NCI-H1105 (cell line): ENCODE data around the gene RHOJ.

Source experiments
- DNase-seq: peaks from one replicate; lab custom pipeline; 2025; lab: John Stamatoyannopoulos, UW

RHOJ gene

DNA sequence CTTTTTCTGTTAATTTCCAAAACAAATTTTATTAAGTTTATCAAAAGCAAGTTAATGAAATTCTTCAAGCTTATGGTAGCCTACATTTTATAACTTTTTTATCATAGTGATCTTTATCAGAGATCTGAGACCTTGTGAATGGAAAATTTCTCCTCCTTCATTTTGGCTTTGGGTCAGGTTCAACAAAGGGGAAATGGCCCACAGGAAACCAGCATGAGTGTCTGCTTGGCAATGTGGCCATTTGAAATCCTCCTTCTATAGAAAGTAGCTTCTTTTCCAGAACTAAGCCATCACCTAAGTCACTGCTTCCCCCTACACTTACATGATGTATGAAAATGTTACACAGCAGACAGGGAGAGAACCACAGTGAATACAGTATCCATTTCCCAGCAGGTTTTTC is 1.6 kb downstream of the RHOJ start:
- no peak for DNase-seq

DNA sequence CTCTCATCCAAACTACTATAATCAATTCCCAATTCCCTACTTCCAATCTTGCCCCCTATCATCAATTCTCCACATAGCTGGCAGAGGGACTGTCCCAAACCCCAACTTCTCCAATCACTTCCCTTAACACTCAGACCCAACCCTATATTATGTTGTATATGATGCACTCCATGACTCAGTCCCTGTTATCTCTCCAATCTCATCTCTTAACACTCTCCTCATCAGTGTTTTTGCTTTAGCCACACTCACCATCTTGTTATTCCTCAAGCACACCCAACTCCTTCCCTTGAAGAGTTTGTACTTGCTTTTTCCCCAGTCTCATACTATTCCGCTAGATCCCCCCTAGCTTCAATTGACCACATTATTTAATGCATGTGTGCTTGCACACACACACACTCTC is 4.9 kb downstream of the RHOJ start:
- DNase-seq = no peak

DNA sequence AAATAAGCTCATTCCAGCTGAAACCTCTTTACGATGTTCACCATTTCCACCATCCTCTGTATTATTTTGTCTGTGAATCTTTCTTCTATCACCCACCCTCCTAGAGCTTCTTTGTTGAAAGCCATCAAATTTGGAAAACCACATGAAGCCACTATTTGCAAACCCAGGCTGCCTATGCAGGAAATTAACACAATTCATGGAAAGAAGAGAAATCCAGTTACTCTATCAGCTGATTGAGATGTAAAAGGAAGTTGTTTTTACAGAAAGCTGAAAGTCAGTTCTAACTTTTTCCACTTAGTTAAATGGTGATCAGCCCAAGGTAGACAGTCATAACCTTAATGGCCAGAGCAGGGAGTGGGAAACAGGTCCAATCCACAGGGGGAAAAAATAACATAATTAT is 6.6 kb downstream of the RHOJ start:
- DNase-seq = no peak

DNA sequence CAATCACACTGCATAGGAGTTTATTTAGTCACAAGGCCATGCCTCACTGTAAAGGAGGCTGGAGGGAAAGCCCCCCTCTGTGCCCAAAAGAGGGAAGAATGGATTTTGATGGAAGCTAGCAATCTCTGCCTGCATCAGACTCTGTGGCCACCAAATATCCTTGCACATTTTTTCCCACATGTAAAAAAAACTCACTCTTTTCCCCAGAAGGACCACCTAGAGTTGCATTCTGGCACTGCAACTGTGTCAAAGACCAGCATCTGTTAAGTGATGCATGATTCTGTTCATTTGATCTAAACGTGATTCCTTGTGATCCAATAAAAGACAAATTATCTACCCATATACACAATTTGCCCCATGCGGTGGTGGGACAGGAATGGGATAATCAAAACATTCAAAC is 8.0 kb downstream of the RHOJ start:
- no peak for DNase-seq

DNA sequence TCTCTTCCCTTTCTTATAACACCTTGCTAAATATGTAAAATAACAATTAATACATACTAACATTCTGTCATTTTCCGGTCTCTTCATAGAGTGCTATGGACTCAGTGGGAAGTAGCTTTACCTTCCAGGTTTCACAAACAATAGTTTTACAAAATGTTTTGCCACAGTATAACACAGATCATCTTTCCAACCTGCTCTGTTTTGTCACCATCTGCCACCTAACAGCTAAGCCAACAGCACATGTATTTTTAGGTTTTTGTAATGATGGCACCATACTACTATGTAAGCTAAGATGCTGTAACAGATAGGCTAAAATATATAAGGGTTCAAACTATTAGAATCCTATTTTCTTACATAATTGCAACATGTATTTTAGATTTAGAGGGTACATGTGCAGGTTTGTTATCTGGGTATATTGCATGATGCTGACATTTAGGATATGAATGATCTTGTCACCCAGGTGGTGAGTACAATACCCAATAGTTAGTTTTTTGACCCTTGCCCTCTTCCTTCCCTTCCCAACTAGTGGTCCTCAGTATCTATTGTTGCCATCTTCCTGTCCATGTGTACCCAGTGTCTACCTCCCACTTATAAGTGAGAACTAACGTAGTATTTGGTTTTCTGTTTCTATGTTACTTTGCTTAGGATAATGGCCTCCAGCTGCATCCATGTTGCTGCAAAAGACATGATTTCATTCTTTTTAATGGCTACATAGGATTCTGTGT is 8.7 kb downstream of the RHOJ start:
- DNase-seq = no peak

DNA sequence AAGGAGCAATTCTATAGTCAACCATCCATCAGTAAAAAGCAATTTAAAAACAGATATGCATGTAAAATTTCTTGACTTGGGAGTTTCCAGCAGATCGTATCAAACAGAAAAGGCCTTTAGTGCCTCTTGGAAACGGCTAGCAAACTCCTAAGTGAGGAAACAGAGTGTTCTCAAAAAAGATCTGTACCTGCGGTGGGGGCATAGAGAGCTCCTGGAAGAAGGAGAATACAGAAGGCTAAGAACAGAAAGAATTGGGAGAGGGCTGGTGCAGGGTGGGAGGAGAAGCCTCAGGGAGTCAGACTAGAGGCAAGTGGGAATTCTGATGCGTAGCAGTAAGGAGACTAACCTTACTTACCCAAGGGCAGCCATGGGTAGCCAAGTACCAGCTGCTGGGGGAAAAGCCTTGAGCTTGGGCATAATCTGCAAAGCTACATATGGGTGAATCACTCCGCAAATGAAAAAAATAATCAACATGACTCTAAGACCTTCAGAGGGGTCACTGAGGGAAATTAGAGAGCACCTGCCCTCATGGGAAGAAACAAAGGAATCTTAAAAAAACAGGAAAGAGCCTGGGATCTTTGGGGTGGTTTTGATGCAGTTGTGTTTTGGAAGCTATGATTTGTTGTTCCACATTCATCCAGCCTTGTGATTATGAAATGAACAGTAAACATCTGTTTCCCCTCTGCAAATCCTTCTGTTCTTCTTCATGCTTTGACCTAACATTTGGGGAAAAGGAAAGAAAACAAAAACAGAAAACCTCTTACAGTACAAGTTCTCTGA is 10.4 kb downstream of the RHOJ start:
- no peak for DNase-seq

DNA sequence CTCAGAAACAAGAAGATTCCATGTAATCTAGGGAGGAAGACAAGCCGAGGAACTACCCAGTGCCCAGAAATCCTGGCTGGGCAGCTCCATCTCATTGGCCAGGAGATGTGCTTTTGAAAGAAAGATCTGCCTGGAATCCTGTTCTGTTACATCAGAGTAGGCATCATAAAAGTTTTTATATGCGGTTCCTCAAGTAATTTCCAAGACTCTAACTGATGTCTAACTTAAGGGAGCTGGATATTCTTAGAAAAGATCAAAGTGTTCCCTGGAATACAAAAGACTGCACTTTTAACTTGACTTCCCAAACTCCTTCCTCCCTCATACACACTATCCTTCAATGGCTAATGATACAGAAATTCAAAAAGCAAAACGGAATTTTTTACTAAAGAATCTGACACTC is 16.3 kb downstream of the RHOJ start:
- DNase-seq = no peak

DNA sequence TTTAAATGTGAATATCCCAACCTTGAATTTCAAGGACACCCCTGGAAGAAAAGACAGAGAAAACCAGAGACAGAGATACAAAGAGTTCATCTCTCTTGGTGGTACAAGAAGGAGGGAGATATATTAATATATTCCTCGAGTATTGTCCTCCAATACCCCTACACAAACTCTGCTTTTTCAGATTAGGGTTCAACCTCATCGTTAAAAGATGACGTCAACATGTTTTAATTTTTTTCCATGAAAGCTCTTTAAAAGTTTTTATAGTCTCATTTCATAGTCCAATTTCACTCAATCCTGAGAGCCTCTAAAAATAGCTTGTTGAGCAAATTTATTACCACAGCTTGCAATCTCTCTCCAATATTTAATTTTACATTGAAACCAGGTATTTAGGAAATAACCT is 19.4 kb downstream of the RHOJ start:
- no peak for DNase-seq

DNA sequence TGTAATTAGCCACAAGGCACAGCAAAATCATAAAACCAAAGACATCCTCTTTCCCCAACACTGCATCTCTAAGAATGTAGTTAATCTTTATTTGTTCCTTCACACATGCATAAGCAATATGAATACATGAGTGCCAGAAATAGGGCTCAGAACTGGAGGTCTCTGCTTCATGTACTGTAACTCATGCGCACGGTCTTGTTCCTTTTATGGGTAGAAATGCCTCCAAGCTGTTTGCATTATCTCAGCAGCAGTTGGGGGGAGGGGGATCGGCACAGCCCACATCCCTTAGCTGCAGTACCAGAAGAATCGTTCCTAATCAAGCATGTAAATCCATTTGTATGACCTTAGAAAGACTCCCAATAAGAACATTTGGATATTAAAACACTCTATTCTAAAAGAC is 20.0 kb downstream of the RHOJ start:
- no peak for DNase-seq

DNA sequence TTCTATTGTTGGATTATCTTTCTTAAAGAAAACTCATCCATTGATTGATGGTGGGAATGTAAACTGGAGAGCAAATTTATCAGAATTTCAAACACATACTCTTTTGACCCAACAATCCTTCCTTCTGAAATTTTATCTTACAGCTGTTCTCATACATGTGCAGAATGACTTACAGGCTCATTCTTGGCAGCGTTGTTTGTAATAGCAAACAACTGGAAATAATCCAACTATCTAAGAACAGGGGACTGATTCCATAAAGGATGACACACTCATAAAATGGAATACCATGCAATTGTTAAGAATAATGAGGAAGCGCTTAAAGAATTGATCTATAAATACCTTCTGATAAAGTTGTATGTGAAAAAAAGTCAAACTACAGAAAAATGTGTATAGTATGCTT is 24.0 kb downstream of the RHOJ start:
- DNase-seq = no peak

DNA sequence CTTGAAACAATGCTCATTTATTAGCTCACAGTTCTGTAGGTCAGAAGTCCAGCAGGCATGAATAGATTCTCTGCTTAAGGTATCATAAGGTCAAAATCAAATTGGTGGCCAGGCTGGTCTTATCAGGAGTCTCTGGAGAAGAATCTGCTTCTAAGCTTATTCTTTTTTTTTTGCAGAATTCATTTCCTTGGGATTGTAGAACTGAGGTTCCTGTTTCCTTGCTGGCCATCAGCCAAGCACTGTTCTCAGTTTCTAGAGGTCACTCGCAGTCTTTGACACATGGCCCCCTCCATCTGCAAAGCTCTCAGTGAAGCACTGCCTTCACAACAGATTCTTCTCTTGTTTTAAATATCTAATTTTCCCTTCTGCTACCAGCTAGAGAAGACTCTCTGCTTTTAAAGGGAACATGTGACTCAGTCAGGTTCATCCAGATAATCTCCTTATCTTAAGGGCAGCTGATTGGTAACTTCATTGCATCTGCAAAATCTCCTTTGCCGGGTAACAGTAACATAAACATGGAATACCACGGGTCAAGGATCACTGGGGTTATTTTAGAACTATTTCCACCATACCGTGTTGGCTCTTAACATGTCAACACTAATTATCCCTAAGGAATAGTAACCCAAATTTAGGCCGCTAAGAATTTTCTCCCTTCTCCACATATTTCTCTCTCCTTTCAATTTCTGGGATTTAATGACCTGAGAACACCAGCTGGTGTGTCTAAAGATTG is 25.3 kb downstream of the RHOJ start:
- DNase-seq = no peak

DNA sequence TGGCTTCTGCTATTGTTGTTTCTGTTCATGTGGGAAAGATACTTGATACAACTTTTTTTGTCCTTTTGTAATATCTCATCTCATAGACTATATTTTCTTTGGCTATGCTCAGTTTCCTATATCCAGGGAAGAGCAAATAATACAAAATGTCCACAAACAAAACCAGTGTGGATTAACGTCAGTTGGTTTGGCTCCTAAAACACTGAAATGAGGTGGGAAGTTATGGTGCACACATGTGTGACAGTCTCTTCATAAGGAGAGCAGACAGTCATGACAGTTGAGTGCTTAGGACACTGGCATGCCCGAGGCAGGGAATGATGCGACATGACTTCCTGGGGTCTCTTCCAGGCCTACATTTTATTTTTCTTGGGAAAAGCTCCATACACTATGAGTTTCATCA is 27.5 kb downstream of the RHOJ start:
- DNase-seq = no peak

DNA sequence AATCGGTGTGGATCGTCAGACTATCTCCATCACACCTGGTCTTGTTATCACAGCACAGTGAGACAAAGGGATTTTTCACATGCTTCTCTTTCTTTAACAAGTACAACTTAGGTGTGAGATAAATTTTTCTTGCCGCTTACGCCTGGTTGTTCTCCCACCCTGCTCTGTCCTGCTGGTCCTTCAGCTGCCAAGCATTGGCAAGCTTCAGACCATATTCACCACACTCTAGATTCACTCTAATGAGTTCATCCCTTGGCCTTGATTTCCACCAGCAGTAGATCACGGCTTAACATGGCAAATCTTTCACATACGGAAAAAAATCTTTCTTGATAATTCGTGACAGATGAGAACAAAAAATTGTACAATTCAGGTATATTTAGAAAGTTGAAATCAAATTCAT is 33.5 kb downstream of the RHOJ start:
- DNase-seq = no peak

DNA sequence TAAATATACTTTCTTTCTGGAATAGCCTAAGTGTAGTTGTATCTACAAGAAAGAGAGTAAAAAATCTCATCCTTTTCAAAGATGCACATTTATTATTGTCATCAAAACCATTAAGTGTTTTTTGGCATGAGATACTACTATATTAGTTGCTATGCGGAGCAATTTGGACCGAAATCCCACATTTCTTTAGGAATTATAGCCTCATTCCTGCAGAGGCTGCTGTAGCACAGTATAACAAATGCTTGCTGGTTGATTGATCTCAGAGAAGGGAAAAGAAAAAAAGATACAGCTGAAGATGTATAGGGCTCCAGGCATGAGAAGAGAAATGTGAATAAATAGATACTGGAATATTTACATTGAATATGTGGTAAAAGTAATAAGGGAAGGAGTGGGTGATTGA is 36.0 kb downstream of the RHOJ start:
- DNase-seq = no peak

DNA sequence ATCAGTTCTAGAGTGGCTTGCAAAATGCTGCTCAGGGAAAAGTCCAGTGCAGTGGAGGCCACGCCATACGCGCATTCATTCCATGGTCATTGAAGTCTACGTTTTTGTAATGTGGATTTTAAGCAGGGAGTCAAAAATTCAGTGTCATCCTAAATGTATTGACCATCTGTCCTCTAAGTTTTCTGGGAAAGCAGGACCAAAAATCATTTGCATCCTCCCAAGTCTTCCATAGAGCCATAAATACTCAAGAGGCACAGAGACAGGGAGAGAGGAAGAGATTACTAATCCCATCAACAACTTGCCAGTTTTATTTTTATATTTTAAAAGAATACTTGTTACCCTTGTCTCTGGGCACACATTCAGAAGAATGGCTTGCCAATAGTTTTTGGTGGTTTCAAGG is 36.9 kb downstream of the RHOJ start:
- DNase-seq = no peak

DNA sequence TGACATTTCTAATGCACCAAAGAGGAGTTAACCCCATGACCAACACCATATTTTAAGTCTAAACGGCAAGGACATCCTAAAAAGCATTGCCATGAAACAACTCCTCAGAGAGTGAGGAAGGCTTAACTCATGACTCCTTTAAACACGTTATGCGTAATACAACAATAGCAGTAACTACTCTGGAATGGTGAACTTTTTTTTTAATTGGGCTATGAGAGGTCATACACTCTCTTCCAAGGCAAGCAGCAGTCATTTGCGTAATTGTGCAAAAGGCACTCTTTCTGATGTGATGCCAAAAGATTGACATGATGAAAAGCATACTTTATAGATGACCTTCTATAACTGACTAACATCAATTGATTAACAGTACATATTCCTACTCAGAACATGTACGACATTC is 39.4 kb downstream of the RHOJ start:
- no peak for DNase-seq

DNA sequence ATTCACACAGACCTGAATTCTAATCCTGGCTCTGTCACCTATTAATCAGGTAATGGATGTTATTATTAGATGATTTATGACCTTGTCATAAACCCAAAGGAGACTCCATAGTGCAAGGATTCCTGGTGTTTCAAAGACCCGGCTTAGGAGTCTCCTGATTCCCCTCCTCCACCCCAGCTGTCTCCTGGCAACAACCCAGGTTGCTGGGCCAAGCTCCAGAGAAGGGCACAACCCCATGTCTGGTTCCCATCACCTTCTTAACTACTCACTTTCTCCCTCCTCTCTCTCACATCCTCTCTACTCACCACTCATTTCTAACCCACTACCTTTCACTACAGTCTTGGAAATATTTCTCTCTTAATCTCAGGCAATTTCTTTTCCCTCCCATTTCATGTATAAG is 41.6 kb downstream of the RHOJ start:
- no peak for DNase-seq

DNA sequence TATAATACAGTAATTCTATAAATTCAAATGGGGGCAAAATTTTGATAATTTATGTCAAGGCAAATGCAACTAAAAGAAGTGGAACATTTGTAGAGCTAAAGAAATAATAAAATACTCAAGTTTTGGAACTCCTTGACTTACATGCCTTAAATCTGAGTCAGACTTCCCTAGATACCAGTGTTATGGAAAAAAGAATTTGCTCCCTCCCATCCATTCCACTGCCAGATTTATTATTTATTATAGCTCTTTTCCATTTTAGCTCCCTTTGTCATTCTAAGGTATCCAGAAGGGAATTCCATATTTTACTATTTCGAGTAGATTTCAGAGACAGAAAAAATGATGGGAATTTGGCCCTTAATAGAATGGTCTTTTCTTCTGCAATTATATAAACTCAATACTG is 44.0 kb downstream of the RHOJ start:
- no peak for DNase-seq

DNA sequence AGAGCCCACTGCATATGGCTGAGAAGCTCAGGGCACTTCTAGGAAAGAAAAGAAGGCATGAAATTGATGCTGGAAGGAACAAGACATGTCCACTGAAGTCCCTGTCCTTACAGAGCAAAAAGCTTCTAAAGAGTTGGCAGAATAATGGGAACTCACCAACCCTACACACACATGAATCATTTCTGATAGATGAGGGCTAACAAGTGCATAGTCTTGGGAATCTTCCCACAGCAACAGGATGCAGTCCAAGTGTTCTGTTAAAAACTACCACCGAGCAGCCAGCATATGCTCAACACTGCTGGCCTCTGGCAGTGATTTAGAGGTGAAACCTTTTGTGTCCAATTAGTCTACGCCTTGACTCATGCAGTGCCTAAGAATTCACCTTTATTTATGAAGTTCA is 44.8 kb downstream of the RHOJ start:
- DNase-seq = no peak

DNA sequence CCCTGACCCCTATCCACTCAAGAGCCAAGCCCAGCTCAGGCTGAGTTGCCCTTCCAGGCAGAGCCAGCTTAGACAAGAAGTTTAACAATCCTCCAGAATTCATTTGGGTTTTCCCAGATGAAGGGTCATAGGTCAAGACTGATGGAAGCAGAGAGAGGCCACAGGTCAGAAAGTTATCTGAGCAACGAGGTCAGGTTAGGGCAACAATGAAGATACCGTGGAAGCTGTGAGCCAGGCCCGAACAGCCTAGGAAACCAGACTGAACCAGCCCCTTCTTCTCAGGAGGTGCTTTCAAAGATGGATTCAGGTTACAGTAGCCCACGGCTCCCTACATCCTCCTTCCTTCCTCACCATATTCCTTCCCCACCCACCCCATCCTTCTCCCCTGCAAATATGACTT is 53.1 kb downstream of the RHOJ start:
- no peak for DNase-seq

DNA sequence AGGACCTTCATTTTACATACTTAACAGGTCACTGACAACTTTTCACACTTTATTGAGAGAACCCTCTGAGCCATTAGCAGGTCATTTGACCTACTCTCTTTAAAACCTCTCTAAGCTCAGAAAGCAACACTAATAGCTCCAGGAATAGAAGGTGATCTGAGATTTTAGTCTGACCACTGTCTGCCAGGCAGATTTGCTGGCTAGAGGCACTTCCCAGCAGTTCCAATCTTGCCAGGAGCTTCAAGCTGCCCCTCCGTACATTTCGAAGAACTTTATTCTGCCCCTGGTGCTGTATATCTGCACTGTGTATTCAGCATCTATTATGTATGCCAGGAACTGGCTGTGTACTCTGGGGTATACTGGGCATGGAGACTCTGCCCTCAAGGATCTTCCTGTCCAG is 58.2 kb downstream of the RHOJ start:
- no peak for DNase-seq

DNA sequence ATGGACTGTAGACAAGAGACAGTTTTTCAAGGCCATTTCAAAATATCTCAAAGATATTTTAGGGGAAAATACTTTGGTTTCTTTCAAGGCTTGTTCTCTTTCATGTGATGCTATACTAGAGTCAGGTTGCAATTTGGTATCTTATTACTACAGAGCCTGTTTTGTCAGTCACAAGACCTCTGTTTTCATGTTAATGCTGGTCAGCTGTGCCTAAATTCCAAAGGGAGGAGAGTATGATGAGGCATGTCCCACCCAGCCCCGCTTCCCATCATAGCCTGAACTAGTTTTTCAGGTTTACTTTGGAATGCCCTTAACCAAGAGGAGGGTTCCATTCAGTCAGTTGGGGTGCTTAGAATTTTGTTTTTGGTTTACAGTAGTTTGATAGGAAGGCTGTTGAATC is 61.9 kb downstream of the RHOJ start:
- no peak for DNase-seq

DNA sequence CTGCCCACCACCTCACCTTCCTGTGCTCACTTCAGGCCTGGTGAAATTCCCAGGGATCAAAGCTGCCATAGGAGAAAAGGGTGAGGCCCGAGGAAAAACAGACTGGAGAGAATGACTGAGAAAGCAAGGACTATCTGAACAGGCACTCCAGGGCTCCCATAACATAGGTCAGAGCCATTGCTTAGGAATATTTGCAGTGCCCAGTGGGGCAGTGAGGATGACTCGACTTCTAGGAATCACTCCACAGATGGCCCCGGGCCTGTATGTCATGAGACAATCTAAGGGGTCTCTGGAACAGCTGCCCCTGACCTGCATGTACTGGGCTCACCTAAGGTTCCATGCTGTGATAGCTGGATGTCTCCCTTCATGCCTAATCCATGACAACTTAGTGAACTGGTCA is 62.9 kb downstream of the RHOJ start:
- DNase-seq = no peak
